22Rv1 (cell line): Measurements from ENCODE around the gene CFAP57.

Experiments
- ZFX ChIP-seq: fragments of 450-650 bp; IDR thresholded peaks from 2 replicates; pipeline ENCODE4 v1.6.1; 2017; ENCODE audit warnings: antibody characterized with exemption, borderline replicate concordance
- TF ChIP-seq, protein P1 (sequence below): fragments of 450-650 bp; IDR thresholded peaks from 2 replicates; pipeline ENCODE4 v1.5.1; 2017; ENCODE audit warnings: mild to moderate bottlenecking

- TF ChIP-seq, protein P1, sequence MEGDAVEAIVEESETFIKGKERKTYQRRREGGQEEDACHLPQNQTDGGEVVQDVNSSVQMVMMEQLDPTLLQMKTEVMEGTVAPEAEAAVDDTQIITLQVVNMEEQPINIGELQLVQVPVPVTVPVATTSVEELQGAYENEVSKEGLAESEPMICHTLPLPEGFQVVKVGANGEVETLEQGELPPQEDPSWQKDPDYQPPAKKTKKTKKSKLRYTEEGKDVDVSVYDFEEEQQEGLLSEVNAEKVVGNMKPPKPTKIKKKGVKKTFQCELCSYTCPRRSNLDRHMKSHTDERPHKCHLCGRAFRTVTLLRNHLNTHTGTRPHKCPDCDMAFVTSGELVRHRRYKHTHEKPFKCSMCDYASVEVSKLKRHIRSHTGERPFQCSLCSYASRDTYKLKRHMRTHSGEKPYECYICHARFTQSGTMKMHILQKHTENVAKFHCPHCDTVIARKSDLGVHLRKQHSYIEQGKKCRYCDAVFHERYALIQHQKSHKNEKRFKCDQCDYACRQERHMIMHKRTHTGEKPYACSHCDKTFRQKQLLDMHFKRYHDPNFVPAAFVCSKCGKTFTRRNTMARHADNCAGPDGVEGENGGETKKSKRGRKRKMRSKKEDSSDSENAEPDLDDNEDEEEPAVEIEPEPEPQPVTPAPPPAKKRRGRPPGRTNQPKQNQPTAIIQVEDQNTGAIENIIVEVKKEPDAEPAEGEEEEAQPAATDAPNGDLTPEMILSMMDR, result no peak
- no peak for TF ChIP-seq ZFX
Measured at GRCh38 chr1:43221797-43222196, 49.7 kb downstream of the CFAP57 start.
